Stimulated activated CD8-positive, alpha-beta memory T cell treated with anti-CD3 and anti-CD28 coated beads, Interleukin-15, amount 100 ng/mL, for 48 hours (primary cell): ENCODE results near the gene PCDH1.
"Not testable (repeated sequence)": the region's sequence is repeated elsewhere in the genome, so short reads cannot be mapped to it uniquely, and the experiment has no call there.

ENCODE experiments used
- DNase-seq, 2 donors: peaks; one replicate each; pipeline ENCODE4 v3.0.0-alpha.2; 2020; ENCODE audit warnings: low read depth in 2 of 2

The PCDH1 gene

DNA sequence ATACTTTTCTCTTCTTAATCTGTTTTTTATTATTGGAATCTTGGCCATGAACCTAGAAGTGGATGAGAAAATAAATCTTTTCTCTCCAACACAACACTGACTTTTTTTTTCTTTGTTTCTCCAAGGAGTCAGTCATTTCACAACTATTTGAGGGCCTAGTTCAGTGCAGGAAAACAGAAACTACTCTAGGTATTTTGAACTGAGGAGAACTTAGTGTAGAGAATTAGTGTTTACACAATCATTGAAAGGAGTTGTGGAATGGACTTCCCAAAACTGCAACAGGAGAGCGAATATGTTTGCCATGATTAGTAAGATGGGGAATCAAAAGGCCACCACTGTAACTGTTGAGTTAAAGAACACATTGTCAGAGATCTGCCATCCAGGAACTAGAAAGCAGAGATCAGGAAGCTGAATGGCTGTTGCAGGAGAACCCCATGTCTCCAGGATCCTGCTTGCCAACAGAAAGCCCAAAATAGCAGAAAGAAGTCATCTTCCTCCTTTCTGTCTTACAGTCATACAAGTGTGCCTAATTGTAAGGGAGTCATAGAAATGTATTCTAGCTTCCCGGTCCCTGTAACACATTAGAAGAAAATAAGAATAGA is 20.3 kb upstream of the PCDH1 start:
- no peak for DNase-seq

GRCh38 chr5:141897425-141897824 is 19.2 kb upstream of the PCDH1 start:
- DNase-seq = no peak

DNA sequence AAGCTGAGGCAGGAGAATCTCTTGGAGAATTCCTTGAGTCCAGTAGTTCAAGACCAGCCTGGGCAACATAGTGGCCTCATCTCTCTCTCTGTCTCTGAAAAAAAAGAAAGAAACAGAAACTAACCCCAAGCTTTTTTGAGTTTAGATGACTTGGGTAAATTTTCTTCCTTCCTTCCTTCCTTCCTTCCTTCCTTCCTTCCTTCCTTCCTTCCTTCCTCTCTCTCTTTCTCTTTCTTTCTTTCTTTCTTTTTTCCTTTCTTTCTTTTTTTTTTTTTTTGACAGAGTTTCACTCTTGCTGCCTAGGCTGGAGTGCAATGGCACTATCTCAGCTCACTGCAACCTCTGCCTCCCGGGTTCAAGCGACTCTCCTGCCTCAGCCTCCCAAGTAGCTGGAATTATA is 12.2 kb upstream of the PCDH1 start:
- not testable (repeated sequence) for DNase-seq

GRCh38 chr5:141889282-141889871 is 11.2 kb upstream of the PCDH1 start:
- DNase-seq = no peak

DNA sequence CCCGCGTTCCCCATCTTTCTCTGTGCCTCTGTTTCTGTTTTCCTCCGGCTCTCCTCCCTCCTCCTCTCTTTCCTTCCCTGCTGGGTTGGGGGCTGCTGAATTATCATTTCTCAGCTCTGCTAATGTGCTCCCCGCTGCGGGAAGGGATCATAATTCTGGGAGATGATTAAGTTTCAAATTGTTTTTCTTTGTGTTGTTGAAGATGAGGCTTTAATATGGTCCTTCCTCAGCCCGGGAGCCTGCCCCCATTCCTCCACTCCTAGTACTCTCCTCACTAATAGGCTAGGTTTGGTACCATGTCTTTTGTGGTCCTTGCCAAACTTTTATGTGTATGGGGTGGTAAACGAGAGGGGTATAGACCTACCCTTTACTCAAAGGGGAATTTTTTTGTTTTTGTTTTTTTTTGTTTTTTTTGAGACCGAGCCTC is 5.7 kb upstream of the PCDH1 start:
- DNase-seq = no peak

GRCh38 chr5:141883184-141883891 is 5.1 kb upstream of the PCDH1 start:
- no peak for DNase-seq

- no peak for DNase-seq
Observed at GRCh38 chr5:141882594-141883183, 4.5 kb upstream of the PCDH1 start.

- DNase-seq = no peak
Observed at GRCh38 chr5:141881886-141882285, 3.7 kb upstream of the PCDH1 start.

- no peak for DNase-seq
Observed at GRCh38 chr5:141880961-141881801, 3.0 kb upstream of the PCDH1 start.

DNA sequence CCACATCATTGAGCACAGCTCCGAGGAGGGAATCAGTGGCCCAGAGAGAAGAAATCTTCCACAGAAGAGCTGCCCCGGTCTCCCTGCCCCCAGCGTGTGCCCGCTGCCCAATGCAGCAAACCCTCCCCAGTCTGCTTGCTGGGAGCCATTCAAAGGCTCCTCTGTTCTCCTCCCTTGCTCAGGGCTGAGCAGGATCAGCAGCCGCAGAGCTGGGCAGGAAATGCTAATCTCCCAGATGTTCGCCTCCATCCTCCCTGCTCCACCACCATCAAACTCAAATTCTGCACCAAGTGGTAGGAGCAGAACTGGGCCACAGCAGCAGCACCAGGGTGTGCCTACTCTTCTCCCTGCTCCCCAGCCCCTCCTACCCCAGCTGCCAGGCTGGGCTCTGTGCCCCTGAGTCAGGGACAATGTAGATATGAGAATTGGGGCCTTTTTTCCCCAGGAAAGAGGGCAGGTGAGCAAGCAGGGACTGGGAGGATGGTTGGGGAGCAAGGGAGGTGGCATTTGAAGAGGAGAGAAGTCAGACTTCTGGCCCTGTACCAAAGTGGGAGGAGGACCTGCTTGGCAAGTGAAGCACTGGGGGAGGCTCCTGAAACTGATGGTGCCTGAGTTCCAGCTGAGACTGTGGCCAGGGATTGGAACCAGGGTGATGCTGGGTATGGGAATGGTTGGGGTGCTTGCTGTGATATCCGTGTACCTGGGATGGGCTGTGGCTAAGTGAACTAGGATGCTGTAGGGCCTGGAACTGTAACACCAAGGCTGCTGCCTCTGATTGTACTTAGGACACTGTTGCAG is 1.9 kb upstream of the PCDH1 start:
- DNase-seq = no peak

- no peak for DNase-seq
Observed at GRCh38 chr5:141879426-141879759, 1.2 kb upstream of the PCDH1 start.

- DNase-seq = peak; percentile 73
Observed at GRCh38 chr5:141878711-141879425, 658 bp upstream of the PCDH1 start.

DNA sequence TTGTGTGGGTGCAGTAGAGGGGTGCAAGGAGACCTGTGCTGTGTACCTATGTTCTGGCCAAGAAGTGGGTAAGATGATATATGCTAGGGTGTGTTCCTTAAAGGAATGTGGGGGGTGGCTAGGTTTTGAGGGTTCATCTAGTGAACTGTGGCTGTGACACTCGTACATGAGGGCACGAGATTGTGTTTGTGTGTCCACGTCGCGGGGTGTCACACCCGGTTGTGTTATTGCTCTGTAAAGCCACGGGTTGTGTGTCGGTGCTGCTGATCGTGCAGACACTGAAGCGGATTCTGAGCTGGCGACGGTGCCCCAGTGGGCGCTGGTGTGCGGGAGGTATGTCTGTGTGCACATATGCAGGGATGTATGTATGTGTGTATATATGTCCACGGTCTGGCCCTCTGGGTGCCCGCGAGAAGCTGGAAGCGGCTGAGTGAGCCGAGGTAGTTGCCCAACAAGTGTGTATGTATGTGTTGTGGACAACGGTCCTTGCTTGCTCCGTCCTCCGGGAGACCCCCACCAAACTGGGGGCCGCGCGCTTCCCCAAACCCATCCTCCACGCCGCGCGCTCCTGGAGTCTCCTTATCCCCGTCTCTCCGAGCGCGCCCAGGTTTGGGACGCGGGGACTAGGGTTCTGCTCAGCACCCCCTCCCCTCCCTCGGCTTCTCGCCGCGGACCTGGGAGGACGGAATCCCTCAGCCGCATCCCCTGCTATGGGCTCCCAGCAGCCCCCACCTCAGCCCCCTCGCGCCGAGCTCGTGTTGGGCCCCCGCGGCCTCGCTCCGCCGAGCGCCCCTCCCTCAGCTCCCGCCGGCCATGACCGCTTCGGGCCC is 639 bp downstream of the PCDH1 start:
- no peak for DNase-seq

- no peak for DNase-seq
Observed at GRCh38 chr5:141876628-141877355, 1.4 kb downstream of the PCDH1 start.

DNA sequence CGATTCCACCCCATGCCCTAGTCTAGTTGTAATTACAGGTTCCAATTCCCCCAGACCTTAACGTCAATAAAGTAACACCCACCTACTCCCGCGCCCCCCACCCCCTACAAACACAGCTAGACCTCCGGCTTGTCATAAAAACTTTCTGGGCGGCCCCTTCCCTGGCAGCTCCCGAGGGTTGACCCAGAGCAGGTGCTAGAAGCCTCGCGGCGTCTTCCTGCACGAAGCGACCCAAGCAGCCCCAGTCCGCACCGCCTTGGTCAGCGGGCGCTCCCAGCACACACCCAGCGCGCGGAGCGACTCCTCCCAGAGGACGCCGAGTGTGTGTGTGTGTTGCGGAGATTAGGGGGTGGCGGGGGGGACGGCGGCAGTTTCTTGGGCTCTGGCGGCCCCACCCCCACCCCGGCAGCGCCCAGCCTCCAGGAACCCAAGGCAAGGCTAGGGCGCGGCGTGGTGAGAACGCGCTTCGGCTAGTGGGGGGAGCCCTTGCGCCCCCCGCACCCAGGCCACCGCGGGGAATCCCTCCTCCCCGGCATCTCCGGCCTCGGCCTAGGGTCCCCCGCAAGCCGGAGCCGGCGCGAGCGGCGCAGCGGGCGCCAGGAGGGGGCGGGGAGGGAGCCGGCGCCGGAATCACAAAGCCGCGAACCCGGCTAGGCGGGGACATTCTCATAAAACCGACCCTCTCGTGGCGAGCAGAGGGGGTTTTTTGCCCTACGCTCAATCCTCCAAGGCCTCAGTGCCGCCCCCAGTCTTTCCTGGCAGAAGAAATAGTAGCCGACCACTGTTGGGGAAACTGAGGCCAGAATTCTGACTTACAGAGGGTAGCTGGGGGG is 2.2 kb downstream of the PCDH1 start:
- no peak for DNase-seq

DNA sequence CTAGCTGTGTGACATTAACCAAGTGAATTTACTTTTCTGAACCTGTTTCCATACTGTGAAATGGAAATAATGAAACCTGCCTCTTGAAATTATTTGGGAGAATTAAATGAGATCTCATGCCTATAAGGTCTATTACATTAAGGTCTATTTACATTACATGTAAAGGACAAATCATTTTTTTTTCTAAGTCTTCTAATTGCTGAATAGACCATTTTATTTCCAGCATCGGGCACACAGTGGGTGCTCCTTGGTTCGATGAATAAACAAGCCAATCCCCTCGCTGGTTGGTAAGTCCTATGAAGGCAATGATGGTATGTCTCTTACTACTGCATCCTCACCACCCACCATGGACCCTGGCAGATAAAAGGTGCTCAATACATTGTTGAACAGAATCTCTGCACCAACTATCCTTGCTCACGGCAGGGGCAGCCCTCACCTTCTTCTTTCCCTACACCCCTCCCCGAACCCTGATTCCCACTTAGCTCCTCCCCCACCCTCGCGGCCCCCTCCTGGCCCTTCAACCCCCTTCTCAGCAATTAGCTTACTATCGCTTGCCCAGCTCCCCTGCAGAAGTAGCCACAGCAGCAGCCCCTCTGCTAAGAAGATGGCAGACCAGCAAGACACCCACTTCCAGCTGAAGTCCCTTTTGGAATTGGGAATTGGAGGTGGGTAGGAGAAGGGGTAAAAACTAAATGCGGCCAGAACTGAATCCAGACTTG is 3.0 kb downstream of the PCDH1 start:
- no peak for DNase-seq

- no peak for DNase-seq
Observed at GRCh38 chr5:141874262-141874964, 3.8 kb downstream of the PCDH1 start.
